HG03457 (cell line): ENCODE results near the gene MMRN2.
"Not testable (repeated sequence)": the region's sequence is repeated elsewhere in the genome, so short reads cannot be mapped to it uniquely, and the experiment has no call there.

Source experiments
- ATAC-seq: cut with Tn5 transposase; IDR thresholded peaks from one replicate; pipeline ENCODE4 v1.9.1; 2021; ENCODE audit warnings: moderate number of reproducible peaks; ENCODE audit not compliant: unreplicated experiment

MMRN2 gene

DNA sequence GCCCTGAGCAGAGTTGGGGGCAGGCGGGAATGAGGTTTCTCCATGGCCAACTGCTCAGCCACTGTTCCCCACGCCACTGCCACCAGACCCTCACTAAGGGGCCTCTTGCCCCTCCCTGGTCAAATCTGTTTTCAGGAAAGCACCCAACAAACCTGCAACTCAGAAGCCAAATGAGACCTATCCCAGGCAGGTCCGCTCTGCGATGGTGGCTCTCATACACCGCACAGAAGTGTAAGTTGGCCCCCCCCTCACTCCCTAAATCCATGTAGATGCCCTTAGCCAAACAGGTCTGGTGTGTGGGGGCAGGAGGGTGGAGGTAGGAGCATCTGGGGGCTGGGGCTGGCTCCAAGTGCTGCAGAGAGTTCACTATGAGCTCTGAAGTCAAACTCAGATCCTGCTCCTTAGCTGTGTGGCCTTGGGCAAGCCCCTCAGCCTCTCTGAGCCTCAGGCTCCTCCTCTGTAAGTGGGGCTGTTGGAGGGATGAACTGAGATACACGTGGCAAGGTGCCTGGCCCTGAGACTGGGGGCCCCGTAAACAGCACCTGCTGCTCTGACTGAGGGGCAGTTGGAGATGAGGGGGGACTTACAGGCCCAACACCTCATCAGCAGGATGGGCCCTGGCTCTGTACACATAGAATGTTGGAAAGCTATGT, 1.1 kb downstream of the MMRN2 start:
- no peak for ATAC-seq

DNA sequence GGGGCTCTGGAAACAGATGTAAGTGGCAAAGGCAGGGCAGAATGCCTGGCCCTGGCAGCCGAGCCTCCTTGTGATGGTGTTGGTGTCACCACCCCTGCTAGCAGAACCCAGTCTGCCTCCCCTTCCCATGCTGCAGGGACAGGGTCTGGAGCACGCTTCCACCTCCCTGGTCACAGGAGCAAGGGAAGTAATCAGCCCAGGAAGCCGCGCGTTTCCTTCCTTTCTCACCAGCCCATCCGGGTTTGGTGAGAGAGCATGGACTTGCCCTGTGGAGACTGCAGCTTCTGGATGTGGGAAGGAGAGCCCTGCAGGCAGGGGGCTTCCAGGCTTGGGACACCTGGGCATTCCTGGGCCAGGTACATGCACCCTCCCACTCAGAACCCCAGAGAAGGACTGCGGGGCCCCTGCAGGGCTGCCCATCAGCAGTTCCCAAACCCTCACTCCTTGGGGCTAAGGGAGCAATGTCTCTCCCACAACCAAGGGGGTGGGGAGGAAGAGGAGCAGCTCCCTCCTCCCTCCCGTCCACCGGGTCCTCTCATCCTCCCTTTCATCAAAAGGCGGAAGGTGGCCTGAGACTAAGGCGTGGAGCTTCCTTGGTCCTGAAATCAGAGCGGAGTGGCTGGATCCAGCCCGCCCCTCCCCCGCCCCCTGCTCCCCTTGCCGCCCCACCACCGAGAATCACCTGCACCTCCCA, 1.8 kb downstream of the MMRN2 start:
- ATAC-seq: no peak

DNA sequence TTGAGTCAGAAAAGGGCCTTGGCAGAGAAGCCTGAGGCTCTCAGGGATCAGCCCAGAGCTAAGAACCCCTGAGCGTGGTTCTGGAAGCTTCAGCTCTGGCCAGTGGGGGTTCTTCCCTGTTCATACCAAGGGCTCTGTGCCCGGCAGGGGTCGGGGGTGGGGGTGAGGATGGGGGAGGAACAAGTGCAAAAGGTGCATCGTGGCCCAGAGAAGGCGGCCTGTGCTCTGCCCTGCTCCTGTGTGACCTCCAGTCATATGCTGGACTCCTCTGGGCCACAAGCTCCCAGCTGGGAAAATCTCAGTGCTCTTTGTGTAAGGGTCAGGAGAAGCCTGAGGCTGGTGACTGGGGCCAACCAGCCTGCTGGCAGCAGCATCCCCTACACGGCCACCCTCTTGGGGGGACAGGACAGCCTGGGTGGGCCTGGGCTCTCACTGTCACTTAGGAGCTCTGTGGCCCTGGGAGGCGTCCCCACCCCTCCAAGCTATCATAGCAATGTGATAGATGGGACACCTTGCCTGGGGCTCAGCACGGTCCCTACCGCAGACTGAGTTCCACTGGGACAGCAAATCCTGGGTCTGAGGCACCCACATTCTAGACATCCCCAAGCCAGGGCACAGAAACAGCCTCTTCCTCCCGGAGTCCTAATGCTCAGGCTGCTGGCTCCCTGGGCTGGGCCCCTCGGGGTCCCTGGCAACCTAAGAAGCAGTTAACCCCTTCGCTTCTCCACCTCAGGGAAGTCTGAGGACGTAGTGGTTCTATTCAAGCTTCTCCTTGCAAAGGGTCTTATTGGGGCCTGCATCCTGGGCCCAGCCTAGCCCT, 2.5 kb downstream of the MMRN2 start:
- ATAC-seq: no peak

DNA sequence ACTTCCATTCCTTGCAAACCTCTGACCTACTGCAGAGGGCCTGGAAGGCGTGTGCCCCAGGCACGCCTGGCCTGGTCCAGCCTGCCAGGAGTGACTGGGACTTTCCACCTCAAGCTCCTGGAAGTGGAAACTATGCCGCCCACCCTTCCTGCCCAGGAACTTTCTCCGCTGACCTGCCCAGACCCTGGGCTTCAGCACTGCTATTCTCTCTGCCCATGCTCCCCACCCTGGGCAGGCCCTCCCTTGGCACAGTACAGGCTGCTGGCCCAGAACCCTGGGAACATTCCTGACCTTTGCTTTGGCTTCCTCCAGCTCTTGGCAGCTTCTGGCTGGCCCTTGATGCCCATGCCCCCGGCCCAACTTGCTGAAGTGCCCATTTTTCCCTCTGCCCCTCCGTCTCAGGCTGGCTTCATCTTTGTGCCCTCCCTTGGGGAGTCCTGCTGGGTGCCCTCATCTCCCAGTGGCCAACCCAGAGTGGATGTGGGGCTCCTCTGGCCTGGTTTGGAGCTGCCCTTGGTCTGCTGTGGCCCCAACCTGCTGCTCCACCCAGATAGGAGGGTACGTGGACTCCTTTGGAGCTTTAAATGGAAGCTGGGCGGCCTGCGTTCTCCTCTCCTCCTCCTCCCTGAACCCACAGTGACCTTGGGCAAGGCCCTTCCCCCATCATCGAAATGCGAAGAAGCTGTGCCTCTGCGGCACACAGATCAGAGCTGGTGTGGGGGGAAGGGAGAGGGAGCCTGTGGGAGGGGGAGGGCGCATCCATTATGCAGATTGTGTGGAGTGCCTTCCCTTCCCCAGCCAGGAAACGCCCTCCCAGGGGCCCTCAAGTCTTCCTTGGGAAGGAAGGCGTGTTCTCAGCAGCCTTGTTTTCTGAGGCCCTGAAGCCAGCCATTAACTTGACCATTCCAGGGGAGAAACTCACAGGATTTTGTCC, 3.4 kb downstream of the MMRN2 start:
- no peak for ATAC-seq

- ATAC-seq: not testable (repeated sequence)
These were observed 4.7 kb downstream of the MMRN2 start for GRCh38 chr10:86952697-86953096.

- no peak for ATAC-seq
These were observed 5.3 kb downstream of the MMRN2 start for GRCh38 chr10:86952106-86952505.

DNA sequence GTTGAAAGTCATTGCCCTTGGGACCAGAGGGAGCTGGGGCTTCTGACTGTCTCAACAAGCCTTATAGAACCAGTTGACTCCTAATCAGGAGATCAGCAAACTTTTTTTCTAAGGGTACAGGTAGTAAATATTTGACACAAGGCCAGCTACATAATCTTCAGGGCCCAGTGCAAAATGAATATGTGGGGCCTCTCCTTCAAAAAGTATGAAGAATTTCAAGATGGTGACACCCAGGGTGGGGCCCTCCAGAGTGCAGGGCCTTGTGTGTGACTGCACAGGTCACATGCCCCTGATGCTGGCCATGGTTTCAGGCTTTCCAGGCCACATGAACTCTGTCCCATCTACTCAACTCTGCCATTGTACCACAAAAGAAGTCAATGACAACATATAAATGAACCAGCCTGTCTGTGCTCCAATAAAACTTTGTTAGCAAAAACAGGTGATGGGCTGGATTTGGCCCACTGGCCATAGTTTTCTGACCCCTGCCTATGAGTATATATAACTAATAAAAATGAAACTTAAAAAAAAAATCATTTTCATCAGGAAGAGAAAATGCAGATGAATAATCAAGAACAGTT, 6.1 kb downstream of the MMRN2 start:
- no peak for ATAC-seq

- ATAC-seq: no peak
These were observed 7.1 kb downstream of the MMRN2 start for GRCh38 chr10:86950349-86950748.

GRCh38 chr10:86947806-86948205, 9.6 kb downstream of the MMRN2 start:
- ATAC-seq: not testable (repeated sequence)

DNA sequence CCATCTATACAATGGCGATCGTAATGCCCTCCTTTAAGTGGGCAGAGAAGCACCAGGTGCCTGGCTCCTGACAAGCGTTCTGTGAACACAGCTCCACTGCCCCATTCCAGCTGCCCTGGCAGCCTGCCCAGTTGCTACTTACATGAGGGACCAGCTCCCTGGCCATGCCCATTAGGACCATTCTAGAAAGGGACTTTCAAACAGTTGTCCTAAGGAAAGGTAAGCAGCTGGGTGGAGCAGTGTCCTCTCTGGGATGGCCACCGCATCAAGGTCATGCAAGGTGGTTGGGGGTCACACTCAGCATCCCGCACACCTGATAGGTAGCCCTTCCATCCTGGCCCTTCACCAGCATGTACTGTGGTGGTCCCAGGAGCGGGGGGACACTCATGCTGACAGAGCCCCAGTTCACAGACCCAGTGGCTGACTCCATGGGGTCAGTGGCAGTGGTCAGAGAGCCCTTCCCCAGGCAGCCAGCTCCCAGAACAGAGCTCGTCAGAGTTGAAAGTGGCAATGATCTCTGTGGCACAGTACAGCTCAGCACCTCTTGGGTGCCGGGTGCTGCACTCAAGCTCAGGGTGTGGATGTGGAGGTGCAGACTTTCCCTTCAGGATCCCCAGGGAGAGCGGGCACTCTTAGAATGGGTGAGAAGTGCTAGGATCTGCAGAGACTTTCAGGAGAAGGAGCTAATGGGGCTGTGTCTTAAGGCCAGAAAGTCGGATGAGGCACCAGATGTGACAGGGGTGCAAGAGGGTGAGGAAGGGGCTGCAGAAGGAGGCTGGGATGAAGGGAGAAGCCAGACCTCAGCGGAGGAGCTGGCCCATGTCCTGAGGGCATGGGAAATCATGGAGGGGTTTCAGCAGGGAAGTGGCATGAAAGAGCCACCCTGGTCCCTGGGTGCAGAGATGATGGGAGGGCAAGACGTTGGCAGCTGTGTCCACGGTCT, 10.9 kb downstream of the MMRN2 start:
- ATAC-seq: no peak

DNA sequence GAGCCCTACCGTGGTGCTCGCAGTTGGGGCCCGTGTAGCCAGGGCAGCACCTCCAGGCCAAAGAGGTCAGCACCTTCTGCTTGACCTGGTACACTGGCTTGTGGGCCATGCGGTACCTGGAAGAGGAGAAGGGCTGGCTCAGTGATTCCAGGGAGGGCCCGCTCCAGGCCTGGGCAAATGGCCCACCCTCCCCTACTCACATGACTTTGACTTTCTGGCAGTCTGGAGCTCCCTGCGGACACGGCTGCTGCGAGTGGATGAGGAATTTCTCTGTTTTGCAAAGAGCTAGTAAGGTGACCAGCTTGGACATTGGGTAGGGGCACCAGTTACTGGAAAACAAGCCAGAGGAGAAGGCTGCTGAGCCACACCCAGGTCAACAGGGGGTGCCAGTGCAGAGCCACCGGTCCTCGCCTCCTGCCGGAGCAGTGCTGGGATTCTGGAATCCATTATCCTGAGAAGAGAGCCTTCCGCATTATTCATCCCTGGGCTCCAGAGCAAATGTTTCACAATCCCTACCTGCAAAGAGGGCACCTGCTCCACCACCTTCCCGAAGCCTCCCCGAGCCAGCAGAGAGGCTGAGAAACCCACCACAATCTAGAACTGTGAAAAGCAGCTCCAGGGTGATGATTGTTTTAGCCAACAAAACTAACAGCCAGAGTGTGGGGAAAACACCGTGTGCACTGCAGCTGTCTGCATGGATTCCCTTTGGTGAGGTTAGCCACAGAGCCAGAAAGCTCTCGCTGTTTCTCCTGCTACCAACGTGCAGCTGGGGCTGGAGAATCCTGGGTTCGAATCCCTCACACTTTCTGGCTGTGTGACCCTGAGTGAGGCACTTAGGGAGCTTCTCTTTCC, 11.8 kb downstream of the MMRN2 start:
- ATAC-seq: no peak

- ATAC-seq: no peak
These were observed 12.5 kb downstream of the MMRN2 start for GRCh38 chr10:86944907-86945306.

DNA sequence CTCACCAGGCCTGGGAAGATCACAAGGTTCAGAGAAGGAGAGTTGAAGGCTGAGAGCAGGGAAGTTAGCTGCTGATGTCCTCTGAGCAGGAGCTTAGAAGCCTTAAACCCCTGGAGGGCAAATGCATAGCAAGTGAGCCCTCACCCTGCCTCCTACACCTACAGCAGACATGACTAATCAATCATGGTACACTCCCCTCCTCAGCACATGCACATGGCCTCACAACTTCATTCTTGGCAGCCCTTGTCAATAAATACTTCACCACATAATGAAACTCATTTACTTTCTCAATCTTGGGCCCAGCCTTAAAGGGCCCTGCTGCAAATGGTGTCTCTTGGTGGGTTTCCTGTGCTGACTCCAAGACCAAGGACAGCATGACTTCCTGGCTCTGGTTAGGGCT, 12.9 kb downstream of the MMRN2 start:
- ATAC-seq: no peak

DNA sequence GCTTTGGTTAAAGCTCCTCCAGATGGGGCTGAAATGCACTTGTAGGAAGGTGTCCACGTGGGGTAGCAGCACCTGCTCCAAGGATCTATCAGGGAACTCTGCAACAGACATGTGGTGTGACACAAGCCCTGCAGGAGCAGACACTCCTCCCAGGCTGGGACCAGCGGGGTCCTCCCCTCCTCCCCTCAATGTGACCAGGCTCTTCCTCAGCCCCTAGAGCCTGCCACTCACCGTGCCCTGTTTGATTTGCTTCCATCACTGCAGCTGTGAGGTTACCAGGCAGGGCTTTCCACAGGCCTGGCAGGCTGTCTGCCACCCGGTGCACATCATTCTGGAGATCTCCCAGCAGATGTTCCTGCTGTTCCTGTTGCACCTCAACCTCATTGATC, 13.4 kb downstream of the MMRN2 start:
- no peak for ATAC-seq

DNA sequence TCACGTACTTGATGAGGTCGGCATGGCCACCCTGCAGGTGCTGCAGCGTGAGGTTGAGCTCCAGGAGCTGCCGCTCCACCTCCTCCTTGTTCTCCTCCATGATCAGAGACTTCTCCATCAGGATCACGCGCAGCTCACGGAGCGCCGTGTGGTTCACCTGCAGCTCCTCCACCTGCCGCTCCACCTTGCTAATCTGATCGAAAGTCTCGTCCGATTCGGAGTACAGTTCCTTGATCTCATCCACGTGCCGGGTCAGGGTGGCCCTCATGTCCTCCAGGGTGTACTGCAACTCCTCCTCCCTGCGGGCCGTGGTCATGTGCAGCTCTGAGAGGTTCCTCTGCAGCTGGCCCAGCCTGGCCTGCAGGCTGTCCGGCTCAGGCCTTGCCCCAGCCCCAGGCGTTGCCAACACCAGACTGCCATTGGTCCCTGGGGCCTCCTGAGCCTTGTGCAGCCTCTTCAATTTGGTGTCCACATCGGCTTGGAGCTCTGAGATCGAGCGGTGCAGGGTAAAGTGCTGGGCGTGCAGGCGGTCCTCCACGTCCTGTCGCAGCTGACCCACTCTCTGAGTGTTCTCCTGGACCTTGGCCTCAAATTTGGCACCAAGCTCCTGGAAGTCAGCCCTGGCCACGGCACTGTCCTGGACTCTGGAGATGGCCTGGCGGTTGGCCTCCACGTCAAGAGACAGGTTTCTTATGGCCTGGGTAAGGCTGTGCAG, 13.9 kb downstream of the MMRN2 start:
- no peak for ATAC-seq

GRCh38 chr10:86942441-86943315, 14.7 kb downstream of the MMRN2 start:
- no peak for ATAC-seq

DNA sequence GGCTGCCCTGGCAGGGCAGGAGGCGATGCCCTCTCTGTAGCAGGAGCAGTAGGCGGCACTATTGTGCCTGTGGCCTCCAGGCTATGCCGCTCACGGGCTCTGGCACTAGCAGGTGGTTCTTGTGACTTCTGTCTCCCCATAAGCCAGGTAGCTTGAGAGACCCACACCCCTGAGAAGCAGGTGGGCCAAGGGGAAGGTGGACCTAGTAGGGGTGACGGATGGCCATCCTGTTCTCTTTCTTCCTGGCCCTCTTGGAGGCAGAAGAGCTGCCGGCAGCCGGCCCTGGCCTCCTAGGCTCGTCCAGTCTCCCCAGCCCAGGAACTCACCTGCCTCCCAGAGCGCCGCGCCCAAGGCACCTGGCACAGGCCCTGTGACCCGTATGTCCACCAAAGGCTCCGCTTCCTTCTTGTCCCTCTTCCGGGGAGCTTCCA, 15.4 kb downstream of the MMRN2 start:
- no peak for ATAC-seq
